Measurements from ENCODE around the gene ASH1L.
"Not testable (repeated sequence)": the region's sequence is repeated elsewhere in the genome, so short reads cannot be mapped to it uniquely, and the experiment has no call there.

The ASH1L gene

GRCh38 chr1:155437405-155437804 is 125.2 kb downstream of the ASH1L start:
- DNase-seq (ENCODE audit: low read depth), result no peak

- not testable (repeated sequence) for DNase-seq (ENCODE audit: low read depth)
These were observed 128.7 kb downstream of the ASH1L start for GRCh38 chr1:155433831-155434389.

GRCh38 chr1:155433128-155433830 is 129.3 kb downstream of the ASH1L start:
- not testable (repeated sequence) for DNase-seq (ENCODE audit: low read depth)

GRCh38 chr1:155424091-155424490 is 138.5 kb downstream of the ASH1L start:
- DNase-seq (ENCODE audit: low read depth), result no peak

DNA sequence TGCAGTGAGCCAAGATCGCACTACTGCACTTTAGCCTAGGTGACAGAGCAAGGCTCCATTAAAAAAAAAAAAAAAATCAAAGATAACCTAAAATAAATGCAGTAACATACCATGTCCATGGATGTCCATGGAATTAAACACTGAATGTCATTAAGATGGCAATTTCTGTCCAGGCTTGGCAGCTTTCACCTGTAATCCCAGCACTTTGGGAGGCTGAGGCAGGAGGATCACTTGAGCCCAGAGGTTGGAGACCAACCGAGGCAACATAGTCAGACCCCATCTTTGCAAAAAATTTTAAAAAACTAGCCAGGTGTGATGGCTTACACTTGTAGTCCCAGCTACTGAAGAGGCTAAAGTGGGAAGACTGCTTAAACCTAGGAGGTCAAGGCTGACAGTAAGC is 141.8 kb downstream of the ASH1L start:
- DNase-seq (ENCODE audit: low read depth), result no peak

- not testable (repeated sequence) for DNase-seq (ENCODE audit: low read depth)
These were observed 150.8 kb downstream of the ASH1L start for GRCh38 chr1:155411840-155412239.

DNA sequence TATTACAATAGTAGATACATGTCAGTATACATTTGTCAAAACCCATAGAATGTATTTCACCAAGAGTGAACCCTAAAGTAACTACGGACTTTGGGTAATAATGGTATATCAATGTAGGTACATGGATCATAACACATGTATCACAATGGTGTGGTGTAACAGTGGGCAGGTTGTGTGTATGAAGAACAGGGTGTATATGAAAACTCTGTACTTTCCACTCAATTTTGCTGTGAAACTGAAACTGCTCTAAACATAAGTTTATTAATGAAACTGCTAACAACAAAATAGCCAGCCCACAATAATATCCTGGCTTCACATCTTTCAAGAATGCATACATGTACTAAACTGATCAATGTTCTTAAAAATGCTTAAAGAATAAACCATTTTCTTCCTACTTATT is 151.7 kb downstream of the ASH1L start:
- no peak for DNase-seq (ENCODE audit: low read depth)

DNA sequence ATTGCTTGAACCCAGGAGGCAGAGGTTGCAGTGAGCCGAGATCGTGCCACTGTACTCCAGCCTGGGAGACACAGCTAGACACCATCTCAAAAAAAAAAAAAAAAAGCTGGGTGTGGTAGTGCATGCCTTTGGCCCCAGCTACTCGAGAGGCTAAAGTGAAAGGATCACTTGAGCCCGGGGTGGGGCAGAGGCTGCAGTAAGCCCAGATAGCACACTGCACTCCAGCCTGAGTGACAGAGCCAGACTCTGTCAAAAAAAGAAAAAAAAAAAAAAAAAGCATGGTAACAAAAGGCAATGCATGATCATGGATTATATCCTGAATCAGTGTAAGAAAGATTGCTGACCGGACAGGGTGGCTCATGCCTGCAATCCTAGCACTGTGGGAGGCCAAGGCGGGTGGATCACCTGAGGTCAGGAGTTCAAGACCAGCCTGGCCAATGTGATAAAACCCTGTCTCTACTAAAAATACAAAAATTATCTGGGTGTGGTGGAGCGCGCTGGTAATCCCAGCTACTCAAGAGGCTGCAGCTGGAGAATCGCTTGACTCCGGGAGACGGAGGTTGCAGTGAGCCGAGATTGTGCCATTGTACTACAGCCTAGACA is 165.6 kb downstream of the ASH1L start:
- DNase-seq (ENCODE audit: low read depth), result no peak

DNA sequence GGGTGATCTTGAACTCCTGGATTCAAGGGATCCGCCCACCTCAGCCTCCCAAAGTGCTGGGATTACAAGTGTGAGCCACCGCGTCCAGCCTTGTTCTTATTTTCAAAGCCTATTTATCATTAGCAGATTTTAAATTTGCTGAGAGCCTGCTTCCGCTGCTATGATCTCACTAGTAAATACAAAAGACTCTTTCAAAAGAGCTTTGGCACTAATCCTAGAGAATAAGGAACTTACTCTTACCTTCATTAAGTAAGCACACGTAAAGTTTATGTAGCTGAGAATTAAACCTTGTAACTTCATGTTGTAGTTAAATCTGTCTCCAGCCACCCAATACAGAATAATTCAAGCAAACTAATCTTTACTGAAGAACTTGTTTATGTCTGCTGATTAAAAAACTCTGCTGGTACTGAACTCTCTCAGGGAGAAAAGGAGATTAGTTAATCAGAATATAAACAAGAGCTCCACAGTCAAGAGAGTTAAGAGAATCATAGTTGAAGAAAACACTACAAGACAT is 169.6 kb downstream of the ASH1L start:
- DNase-seq (ENCODE audit: low read depth), result no peak

- peak; percentile 80 for DNase-seq (ENCODE audit: low read depth)
These were observed 172.8 kb downstream of the ASH1L start for GRCh38 chr1:155389826-155390225.

GRCh38 chr1:155385836-155386235 is 176.8 kb downstream of the ASH1L start:
- DNase-seq (ENCODE audit: low read depth), result not testable (repeated sequence)

DNA sequence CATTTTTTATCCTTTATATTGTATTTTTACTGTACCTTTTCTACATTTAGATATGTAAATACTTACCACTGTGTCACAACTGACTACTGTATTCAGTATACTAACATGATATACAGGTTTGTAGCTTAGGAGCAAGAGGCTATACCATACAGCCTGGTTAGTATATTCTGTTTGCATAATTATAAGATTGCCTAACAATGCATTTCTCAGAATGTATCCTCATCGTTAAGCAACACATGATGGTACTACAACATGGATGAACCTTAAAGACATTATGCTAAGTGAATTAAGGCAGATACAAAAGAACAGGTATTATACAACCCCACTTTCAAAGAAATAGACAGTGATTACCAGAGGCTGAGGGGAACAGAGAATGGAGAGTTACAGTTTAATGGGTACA is 179.2 kb downstream of the ASH1L start:
- DNase-seq (ENCODE audit: low read depth), result no peak

DNA sequence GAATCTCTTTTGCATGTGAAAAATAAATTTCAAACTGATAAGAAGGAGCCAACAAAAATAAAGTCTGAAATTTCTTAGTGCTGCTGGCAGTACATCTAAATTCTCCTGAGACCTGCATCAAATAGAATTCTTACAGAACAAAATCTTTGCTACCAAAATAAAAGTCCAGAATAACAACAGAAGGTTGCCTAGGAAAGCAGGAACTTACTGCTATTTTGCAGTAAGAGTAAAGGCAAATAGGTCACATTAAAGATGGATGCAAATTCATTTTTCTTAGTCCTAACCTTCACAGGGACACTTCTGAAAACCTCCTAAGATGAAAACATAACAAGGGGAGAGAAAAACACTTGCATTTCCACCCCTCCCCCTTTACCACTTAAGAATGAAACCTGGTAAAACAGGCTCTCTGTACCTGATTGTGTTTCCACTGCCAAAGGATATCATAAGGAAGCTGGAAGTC is 182.9 kb downstream of the ASH1L start:
- peak; percentile 23 for DNase-seq (ENCODE audit: low read depth)

GRCh38 chr1:155379180-155379579 is 183.4 kb downstream of the ASH1L start:
- no peak for DNase-seq (ENCODE audit: low read depth)

- DNase-seq (ENCODE audit: low read depth), result no peak
These were observed 202.6 kb downstream of the ASH1L start for GRCh38 chr1:155360051-155360450.

- DNase-seq (ENCODE audit: low read depth), result no peak
These were observed 210.0 kb downstream of the ASH1L start for GRCh38 chr1:155352631-155353030.

DNA sequence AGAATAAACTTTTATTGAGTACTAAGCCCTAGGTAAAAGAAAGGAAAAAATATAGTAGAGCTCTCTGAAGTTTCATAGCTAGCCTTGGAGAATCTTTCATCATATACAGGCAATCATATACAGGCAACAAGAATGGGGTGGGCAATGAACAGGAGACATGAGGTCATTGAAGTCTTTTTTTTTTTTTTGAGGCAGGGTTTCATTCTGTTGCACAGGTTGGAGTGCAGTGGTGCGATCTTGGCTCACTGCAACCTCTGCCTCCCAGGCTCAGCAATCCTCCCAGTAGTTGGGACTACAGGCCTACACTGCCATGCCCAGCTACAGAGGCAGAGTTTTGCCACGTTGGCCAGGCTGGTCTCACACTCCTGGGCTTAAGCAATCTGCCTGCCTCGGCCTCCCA is 219.8 kb downstream of the ASH1L start:
- DNase-seq (ENCODE audit: low read depth), result no peak

GRCh38 chr1:155339515-155340097 is 223.0 kb downstream of the ASH1L start:
- no peak for DNase-seq (ENCODE audit: low read depth)

DNA sequence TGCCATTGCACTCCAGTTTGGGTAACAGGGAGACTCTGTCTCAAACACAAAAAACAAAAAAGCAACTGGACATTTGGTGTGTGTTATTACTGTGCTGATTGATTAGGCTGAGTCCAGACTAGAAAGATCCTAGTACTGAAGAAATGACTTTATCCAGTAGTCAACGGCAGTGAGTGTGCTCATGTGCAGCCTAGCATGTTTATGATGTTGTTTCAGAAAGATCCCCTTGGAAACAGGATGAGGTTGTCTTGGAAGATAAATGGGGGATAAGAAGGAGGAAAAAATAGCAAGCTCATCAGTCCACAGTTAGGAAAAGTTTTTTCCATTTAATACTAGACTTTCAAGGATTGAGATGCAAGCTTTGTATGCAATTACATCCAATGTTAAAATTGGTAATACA is 227.6 kb downstream of the ASH1L start:
- no peak for DNase-seq (ENCODE audit: low read depth)

DNA sequence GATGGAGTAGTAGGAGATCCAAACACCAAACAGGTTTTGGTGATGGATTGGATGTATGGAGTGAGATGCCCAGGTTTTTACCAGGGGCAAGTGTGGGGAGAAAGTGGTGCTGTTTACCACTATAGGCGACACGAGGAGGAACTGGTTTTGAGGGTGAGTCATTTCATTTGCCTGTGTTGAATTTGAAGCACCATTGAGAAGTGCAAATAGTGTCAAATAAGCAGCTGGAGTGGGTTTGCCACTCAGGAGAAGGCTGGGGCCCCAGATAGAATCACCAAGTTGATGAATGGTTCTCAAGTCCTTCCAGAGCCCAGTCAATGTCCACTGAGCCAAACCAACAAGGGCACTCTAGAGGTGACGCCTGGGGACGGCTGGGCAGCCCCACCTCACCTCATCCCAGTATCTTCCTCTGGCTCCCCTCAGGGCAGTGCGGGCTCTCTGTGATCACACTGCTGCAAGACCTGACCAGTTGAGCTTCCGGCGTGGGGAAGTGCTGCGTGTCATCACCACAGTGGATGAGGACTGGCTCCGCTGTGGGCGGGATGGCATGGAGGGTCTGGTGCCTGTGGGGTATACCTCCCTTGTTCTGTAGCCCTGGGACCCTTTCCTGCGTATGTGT is 232.5 kb downstream of the ASH1L start:
- DNase-seq (ENCODE audit: low read depth), result no peak

DNA sequence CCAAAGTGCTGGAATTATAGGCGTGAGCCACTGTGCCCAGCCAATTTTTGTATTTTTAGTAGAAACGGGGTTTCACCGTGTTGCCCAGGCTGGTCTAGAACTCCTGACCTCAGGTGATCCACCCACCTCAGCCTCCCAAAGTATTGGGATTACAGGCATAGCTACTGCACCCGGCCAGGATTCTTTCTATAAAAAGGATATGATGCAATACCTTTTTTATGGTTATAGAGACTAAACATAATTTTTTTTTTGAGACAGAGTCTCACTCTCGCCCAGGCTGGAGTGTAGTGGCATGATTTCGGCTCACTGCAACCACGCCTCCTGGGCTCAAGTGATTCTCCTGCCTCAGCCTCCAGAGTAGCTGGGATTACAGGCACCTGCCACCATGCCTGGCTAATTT is 233.7 kb downstream of the ASH1L start:
- not testable (repeated sequence) for DNase-seq (ENCODE audit: low read depth)

GRCh38 chr1:155327981-155328380 is 234.6 kb downstream of the ASH1L start:
- no peak for DNase-seq (ENCODE audit: low read depth)

Measured in ELR (cell line).